ENCODE measurements around the gene C11orf52. TPM values are rescaled to one million over a fixed set of nuclear protein-coding genes. Genes with fewer than 3 reads are reported as not detected.
A peak's percentile ranks its signal among the peaks of the same experiment; 100 is the strongest.
"Not testable (repeated sequence)": the region's sequence is repeated elsewhere in the genome, so short reads cannot be mapped to it uniquely, and the experiment has no call there.

Gene C11orf52
- total RNA-seq, 2 donors from 2014 or later, result not detected

DNA sequence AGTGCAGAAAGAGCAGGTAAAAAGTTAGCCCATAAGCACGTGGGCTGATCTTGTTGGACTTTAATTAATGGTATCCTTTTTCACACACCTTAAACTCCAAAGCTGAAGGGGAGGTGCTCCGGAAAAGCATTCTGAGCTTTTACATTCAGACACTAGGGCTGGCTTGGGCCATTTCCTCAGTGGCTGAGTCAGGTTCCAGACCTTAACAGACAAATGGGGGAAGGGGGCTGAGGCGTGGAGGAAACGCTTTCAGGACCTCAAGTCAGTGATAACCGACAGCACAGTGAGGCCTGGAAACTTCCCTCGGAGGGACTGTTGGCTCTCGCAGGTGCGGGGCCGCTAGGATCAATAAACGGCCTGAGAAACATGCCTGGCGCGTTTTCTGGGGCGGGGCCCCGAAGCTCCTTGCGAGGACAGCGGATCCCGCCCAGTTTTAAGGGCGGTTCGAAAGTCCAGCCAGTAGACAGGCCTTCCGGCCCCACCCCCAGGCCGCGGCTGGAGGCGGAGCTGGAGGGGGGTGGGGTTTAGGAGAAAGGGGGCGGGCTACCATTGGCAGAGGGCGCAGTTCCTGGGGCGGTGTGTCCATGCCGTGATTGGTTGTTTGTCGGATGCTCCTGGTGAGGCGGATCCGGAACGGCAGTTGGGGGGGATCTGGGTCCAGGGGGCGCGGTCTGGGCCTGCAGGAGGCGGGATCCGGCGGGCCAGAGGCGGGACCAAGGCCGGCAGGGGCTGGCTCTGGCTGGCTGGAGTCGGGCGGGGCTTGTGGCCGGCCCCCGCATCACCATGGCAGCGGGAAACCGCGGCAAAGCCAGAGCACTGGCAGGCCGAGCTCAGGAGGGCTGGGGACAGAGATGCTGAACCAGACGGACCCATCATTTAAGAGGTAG, 8.0 kb downstream of the C11orf52 start:
- Mint-ChIP-seq H3K27ac (peak overlapping the region; percentile 86), H3K9me3 (no peaks in the 10 kb centered on the region), H3K36me3 (no peaks in the 10 kb centered on the region)
- peak; percentile 91 to 94 for ATAC-seq
- peak; percentile 97 to 98 for DNase-seq (ENCODE audit: low spot score in 2 of 2)

DNA sequence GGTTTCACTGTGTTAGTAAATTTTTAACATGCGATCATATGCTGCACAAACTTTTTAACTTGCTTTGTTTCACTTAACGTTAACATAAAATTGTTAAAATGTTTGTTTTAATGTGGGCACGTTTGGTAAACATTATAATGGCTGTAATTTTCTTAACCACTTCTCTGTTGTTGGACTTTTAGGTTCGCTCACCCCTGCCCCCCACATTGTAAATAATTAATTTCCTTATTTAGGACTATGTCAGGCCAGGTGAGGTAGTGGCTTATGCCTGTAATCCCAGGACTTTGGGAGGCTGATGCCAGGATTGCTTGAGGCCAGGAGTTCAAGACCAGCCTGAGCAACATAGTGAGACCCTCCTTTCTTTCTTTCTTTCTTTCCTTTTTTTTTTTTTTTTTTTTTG, 11.8 kb downstream of the C11orf52 start:
- Mint-ChIP-seq H3K9me3 (no peaks in the 10 kb centered on the region), H3K36me3 (no peaks in the 10 kb centered on the region), H3K27ac (no peak overlapping the region)
- ATAC-seq (no peak), DNase-seq (ENCODE audit: low spot score in 2 of 2) (no peak)

DNA sequence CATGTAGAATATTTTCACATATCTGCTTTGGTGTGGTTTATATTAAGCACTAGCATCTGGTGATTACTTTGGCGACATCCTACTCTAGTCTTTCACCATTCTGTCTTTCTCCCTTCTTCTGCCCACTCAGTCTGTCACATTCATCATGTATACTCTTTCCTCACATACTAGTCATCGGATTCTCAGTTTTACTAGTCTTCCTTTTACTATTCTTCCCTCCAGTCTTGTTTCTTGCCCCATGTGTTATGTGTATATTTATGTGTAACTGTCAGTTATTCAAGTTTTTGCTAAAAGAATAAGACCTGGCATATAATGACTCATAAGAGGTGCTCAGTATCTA, 13.9 kb downstream of the C11orf52 start:
- DNase-seq (ENCODE audit: low spot score in 2 of 2), result no peak
- no peaks in the 10 kb centered on the region for H3K9me3 Mint-ChIP-seq
- ATAC-seq, result peak; percentile 73 to 86
- H3K36me3 Mint-ChIP-seq, result no peaks in the 10 kb centered on the region
- peak overlapping the region; percentile 6 to 72 for H3K27ac Mint-ChIP-seq

DNA sequence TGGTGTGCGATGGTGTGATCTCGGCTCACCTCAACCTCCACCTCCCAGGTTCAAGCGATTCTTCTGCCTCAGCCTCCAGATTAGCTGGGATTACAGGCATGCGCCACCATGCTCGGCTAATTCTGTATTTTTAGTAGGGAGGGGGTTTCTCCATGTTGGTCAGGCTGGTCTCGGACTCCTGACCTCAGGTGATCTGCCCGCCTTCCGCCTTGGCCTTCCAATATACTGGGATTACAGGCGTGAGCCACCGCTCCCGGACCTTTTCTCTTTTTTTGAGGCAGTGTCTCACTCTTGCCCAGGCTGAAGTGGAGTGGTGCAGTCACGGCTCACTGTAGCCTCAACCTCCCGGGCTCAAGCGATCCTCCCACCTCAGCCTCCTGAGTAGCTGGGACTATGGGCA, 14.5 kb downstream of the C11orf52 start:
- peak overlapping the region; percentile 38 to 72 for H3K27ac Mint-ChIP-seq
- not testable (repeated sequence) for DNase-seq (ENCODE audit: low spot score in 2 of 2); ATAC-seq; H3K9me3 Mint-ChIP-seq; H3K36me3 Mint-ChIP-seq

DNA sequence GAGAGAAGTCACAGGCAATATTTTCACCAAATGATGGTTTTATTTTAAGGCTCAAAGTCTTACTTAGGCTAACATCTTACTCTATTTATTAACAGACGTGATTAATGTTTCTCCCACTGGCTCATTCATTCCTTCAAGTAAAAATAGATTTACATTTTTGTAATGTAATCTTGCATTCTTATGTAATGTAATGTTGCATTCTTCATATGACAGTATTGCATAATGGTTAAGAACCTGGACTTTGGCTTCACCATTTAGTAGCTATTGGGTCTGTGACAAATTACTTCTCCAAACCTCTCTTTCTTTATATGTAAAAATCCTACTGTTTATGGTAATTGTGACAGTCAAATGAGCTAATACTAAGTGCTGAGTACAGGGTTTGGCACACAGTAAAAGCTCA, 15.2 kb downstream of the C11orf52 start:
- ATAC-seq (no peak), DNase-seq (ENCODE audit: low spot score in 2 of 2) (no peak)
- no peak overlapping the region for H3K27ac Mint-ChIP-seq
- no peaks in the 10 kb centered on the region for H3K9me3 Mint-ChIP-seq
- peaks cover 4 to 10% of the 10 kb centered on the region in 2 donors for H3K36me3 Mint-ChIP-seq

DNA sequence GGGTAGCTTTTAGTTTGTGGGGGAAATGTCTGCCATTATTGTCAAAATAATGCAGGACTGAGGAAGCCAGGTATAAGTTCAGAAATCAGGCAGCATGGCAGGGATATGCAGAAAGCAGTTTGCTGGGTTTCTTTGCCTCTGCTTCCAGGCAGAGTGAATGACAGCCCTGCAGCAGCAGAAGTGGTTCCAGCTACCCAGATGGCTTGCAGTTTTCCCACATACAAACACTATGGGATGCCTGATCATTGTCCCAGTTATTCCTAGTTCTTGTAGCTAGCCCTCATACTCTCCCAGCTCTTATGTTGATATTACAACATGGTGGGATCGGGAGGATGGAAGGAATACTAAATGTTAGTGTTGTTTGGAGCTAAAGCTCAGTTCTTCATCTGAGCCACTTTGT, 15.6 kb downstream of the C11orf52 start:
- H3K27ac Mint-ChIP-seq, result no peak overlapping the region
- H3K36me3 Mint-ChIP-seq, result peaks cover 4 to 10% of the 10 kb centered on the region in 2 donors
- no peak for ATAC-seq

DNA sequence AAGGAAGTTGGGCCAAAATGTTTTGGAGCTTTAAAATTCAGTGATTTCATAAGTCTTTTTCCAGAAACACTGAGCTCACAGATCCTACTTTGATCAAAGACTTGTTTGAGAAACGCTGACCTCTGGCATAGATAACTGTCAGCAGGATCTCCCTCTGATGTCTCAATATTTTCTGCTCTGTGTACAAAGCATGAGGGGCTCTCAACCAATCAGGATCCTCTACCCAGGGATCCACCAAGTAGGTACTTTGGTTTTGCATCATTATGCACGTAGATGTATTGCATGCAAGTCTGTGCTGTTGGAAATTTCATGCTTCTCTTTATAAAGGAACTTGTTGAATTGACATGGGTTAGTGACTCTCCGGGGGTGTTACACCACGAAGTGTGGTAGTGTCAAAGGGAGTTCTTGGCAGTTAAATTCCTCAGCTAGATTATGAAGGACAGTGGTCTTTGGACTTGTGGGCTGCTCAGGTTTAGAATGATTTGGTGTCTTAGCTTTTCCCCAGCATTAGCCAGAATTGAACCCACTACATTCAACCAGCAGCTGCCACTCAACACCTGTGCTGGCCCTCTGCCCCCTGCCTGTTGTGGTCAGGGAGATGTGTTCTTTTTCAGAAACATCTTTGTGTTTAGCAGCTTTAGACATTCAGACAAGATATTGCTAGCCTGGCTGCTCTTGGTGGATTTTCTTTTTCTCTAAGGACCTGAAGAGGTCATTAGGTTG, 16.8 kb downstream of the C11orf52 start:
- Mint-ChIP-seq H3K9me3 (no peaks in the 10 kb centered on the region), H3K36me3 (peaks cover 4 to 10% of the 10 kb centered on the region in 2 donors), H3K27ac (peak overlapping the region in 1 of 2 donors; percentile 83)
- DNase-seq (ENCODE audit: low spot score in 2 of 2) (no peak), ATAC-seq (no peak)

More for the DNA sequence above, 15.6 kb downstream of the C11orf52 start:
- H3K9me3 Mint-ChIP-seq, result no peaks in the 10 kb centered on the region
- no peak for DNase-seq (ENCODE audit: low spot score in 2 of 2)

DNA sequence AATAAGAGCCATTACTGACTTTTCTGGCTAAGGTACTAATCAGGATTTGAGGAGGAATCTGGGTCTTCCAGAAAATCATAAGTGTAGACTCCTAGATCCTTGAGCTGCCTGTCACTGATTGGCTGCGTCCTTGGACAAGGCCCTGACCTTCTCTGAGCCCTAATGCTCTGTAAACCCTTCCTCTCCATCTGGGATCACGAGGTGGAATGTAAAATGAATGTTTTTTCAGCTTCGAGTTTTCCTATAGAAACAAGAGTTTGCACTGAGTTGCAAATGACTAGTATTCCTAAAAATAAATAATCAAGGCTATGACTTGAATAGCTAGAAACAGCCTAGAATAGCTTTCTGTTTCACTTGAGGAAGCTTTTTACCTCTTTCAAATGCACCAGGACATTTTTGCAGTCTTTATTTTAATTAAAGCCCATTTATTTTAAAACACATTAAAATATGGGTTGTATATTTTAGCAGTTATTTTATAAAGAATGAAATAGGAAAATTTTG, 17.4 kb downstream of the C11orf52 start:
- DNase-seq (ENCODE audit: low spot score in 2 of 2), result no peak
- Mint-ChIP-seq H3K9me3 (no peaks in the 10 kb centered on the region), H3K36me3 (peaks cover 4 to 10% of the 10 kb centered on the region in 2 donors), H3K27ac (peak overlapping the region; percentile 83 to 93)
- ATAC-seq, result no peak

DNA sequence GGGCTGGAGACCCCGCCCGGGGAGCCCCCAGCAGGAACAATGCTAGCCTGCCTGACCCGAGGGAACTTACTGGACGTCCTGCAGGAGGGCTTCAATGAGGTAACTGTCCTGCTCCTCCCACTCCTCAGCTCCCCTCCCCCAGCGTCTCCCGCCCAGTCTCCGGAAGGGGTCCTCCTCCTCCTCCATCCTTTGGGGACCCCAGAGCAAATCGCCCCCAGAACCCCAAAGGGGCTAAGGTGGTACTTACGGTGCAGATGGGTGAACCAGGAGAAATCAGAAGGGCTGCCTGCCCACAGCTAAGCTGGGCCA, 18.7 kb downstream of the C11orf52 start:
- Mint-ChIP-seq H3K27ac (peak overlapping the region in 1 of 2 donors; percentile 88), H3K36me3 (peaks cover 4 to 10% of the 10 kb centered on the region in 2 donors), H3K9me3 (no peaks in the 10 kb centered on the region)
- ATAC-seq (no peak), DNase-seq (ENCODE audit: low spot score in 2 of 2) (no peak)

DNA sequence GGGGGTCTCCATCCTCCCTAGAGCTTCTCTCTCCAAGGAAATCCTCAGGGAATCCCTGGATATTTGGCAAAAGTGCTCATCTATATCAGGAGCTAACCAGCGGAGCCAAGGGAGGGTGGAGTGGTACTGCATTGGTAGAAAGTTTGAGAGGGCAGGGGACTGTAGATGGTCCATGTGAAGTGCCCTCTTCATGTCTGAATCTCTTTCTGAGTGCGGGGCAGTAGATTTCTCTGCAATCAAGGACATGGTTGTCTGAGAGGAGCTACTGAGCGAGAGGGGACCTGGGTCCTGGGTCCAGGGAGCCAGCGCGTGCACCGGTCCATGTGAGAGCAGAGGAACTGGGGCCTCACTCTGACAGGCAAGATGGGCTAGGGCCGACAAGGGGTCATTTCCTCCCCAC, 19.1 kb downstream of the C11orf52 start:
- H3K36me3 Mint-ChIP-seq, result peaks cover 4 to 10% of the 10 kb centered on the region in 2 donors
- H3K9me3 Mint-ChIP-seq, result no peaks in the 10 kb centered on the region
- ATAC-seq (no peak), DNase-seq (ENCODE audit: low spot score in 2 of 2) (no peak)
- H3K27ac Mint-ChIP-seq, result peak overlapping the region; percentile 25 to 88

DNA sequence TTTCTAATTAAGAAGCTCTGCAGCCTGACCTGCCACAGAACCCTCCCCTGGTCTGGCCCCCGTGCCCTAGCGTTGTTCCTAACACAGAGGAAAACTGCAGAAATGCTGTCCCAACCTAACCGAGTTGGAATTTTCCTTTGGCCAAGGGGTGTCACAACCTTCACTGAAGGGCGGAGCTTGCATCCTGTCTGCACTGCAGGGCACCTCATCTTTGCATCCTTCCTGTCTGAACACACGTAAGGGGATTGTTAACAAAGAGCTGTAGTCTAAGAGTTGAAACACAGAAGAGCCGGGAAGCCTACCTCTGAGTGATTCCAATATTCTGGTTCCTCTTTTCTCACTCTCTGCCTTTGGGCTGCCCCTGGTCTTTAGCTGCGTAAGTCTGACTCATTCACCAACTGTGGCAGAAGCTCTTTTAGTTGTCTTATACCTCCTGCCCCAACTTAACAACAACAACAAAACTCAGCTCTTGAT, 20.0 kb downstream of the C11orf52 start:
- peak; percentile 87 to 88 for ATAC-seq
- peaks cover 4 to 10% of the 10 kb centered on the region in 2 donors for H3K36me3 Mint-ChIP-seq
- no peaks in the 10 kb centered on the region for H3K9me3 Mint-ChIP-seq
- peak overlapping the region; percentile 84 to 88 for H3K27ac Mint-ChIP-seq
- peak in 1 of 2 donors; percentile 50 for DNase-seq (ENCODE audit: low spot score in 2 of 2)

DNA sequence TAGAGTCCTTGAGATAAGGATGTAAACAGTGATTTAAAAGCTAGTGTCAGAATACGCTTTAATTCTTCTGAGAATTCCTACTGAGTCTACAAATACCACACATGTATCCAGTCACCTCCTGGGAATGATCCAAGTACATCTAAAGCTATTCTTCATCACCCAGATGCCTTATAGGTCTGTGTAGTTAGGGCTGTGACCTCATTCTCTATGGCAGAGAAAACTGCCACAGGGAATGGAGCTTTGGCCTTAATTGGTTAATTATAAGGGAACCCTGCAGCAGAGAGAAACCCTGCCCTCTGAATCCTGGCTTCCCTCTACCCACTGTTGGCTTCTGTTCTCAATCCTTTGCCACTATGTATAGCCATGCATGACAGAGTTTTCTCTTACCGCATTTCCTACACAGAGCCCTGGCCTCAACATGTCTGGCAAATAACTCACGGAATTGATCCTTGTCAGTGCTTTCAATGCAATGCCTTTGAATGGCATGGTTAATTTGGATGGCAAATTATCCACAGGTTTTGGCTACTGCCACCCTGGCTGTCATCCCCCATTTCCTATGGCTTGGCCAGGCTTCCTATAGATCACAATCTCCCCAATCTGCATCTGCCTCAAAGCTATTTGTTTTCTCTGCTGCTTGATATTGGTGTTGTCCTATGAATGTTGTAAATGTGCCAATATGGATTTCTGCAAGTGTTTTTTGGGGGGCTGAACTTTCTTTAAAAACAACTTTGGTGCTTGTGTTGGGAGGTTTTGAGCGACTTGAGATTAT, 21.3 kb downstream of the C11orf52 start:
- DNase-seq (ENCODE audit: low spot score in 2 of 2) (no peak), ATAC-seq (no peak)
- Mint-ChIP-seq H3K9me3 (no peaks in the 10 kb centered on the region), H3K36me3 (peaks cover 4 to 20% of the 10 kb centered on the region in 2 donors), H3K27ac (peak overlapping the region in 1 of 2 donors; percentile 88)

DNA sequence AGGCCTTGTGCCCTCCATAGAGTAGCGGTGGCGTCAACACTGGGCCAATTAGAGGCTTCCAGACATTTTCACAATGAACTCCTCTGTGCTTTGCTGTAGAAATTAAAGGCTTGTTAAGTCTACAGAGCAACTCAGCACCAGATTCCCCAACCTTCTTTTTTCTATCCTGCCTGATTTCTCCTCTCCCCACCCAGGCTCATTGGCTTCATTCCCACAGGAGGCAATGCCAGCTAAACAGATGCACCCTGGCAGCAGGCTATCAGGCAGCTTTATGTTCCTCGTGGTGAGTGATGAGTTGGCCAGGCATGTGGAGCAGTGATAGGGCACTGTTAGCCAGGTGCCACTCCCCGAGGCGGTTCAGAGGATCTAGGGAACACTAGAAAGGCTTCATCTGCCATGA, 23.2 kb downstream of the C11orf52 start:
- Mint-ChIP-seq H3K36me3 (peaks cover 4 to 24% of the 10 kb centered on the region in 2 donors), H3K27ac (no peak overlapping the region), H3K9me3 (no peaks in the 10 kb centered on the region)
- ATAC-seq, result no peak
- DNase-seq (ENCODE audit: low spot score in 2 of 2), result no peak

DNA sequence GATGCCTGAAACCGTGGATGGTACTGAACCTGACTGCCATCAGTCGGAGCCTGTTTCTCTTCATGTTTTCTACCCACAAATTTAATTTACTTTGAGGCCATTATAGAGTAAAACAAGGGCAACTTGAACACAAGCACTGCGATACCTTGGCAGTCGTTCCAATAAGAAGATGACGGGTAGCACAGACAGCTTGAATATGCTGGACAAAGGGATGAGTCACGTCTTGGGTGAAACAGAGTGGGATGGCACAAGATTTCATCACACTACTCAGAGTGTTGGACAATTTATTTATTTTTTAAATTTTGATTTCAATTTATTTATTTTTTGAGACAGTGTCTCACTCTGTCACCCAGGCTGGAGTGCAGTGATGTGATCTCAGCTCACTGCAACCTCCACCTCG, 24.1 kb downstream of the C11orf52 start:
- no peak for ATAC-seq
- Mint-ChIP-seq H3K36me3 (peaks cover 4 to 22% of the 10 kb centered on the region in 2 donors), H3K9me3 (no peaks in the 10 kb centered on the region), H3K27ac (no peak overlapping the region)
- DNase-seq (ENCODE audit: low spot score in 2 of 2), result no peak

DNA sequence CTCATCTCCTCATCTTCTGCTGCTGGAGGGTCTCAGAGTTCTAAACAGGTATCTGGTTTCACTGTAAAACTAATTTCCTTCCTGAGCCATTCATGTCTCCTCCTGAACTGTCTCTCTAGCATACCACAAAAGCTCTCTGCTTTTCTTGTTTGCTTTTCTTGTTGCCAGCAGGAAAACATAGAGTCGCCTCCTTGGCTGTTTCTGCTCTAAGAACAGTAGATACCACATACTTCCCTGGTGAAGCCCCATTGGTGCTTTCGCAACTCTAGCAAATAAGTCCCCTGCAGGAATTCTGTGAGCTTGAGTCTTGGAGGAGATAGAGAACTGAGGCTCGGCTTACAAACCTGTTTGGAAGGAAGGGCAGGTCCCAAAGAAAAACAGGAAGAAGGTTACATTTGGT, 25.4 kb downstream of the C11orf52 start:
- ATAC-seq (peak; percentile 15 to 53), DNase-seq (ENCODE audit: low spot score in 2 of 2) (no peak)
- peaks cover 0 to 14% of the 10 kb centered on the region in 2 donors for H3K36me3 Mint-ChIP-seq

DNA sequence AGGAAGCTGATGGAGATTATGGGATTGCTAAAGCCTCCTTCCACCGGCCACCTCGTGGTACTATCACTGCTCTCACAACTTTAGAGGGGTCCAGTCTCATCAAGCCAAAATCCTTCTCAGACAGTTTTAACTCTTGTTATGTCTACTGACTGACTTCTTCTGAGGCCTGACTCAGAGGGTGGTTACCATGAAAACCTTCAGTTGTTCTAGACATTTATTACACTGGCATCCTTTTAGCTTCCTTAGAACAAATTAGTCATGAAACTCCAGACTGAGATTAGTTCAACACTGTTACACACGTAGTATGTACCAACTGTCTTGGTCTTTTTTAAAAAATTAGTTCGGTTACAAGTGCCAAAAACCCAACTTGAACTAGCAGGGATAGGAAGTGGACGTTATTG, 25.9 kb downstream of the C11orf52 start:
- peak; percentile 93 to 97 for ATAC-seq
- Mint-ChIP-seq H3K27ac (peak overlapping the region; percentile 90 to 97), H3K9me3 (no peaks in the 10 kb centered on the region), H3K36me3 (peaks cover 0 to 14% of the 10 kb centered on the region in 2 donors)
- no peak for DNase-seq (ENCODE audit: low spot score in 2 of 2)

More for the DNA sequence above, 25.4 kb downstream of the C11orf52 start:
- peak overlapping the region; percentile 90 to 97 for H3K27ac Mint-ChIP-seq
- H3K9me3 Mint-ChIP-seq, result no peaks in the 10 kb centered on the region

Measured in activated naive CD4-positive, alpha-beta T cell treated with anti-CD3 and anti-CD28 coated beads, Interleukin-2, amount 50 U/mL, for 72 hours (primary cell).